22Rv1 (cell line): Measurements from ENCODE around the gene FGF1.

ENCODE experiments used
- CTCF ChIP-seq: fragments of 450-650 bp; IDR thresholded peaks from 2 replicates; pipeline ENCODE4 v1.5.1; 2017; ENCODE audit warnings: mild to moderate bottlenecking
- ZFX ChIP-seq: fragments of 450-650 bp; IDR thresholded peaks from 2 replicates; pipeline ENCODE4 v1.6.1; 2017; ENCODE audit warnings: antibody characterized with exemption, borderline replicate concordance

- no peak for TF ChIP-seq CTCF
- TF ChIP-seq ZFX = no peak
Measured at GRCh38 chr5:142689081-142689480, 3.2 kb upstream of the FGF1 start.
